Measurements from ENCODE around the gene LYL1. TPM values are rescaled to one million over a fixed set of nuclear protein-coding genes. Genes with fewer than 3 reads are reported as not detected.

LYL1 gene
- total RNA-seq, 2 experiments from 2014 or later, result 3.3 to 3.8 TPM

- ChIA-PET POLR2A (interaction anchor here (0.8 to 5.2 kb wide), 11 partner anchors 9 to 125 kb away, joined by 3 to 64 read pairs (median 8); partner anchors contain the start of genes IER2 and STX10), CTCF (interaction anchor here (0.8 to 4.0 kb wide), 5 partner anchors 13 to 152 kb away, joined by 4 to 28 read pairs (median 7); partner anchors contain the start of genes IER2 and STX10)
- Mint-ChIP-seq H3K27me3 (ENCODE audit: low read depth) (no peaks in the 10 kb centered on the region), H3K36me3 (ENCODE audit: low read depth) (peaks cover 12% of the 10 kb centered on the region), H3K4me1 (ENCODE audit: low read depth) (peaks cover 53% of the 10 kb centered on the region), H3K4me3 (peak within 1 kb of the TSS; percentile 97), H3K9me3 (ENCODE audit: insufficient read depth) (no peaks in the 10 kb centered on the region), H3K27ac (peak within 1 kb of the TSS; percentile 96)
- DNase-seq (peak; percentile 91), ATAC-seq (peak; percentile 85)
Measured at GRCh38 chr19:13117772-13118423, 15.2 kb upstream of the LYL1 start, which contains the start of gene NACC1. Gene NACC1 (plus strand): TSS chr19:13118264. CDS start chr19:13135208, 16,944 bp downstream.

- no peak for DNase-seq
- Mint-ChIP-seq H3K9me3 (ENCODE audit: insufficient read depth) (no peaks in the 10 kb centered on the region), H3K4me3 (peak overlapping the region; percentile 97), H3K27me3 (ENCODE audit: low read depth) (no peaks in the 10 kb centered on the region), H3K27ac (peak overlapping the region; percentile 96), H3K36me3 (ENCODE audit: low read depth) (peaks cover 15% of the 10 kb centered on the region), H3K4me1 (ENCODE audit: low read depth) (peaks cover 48% of the 10 kb centered on the region)
- CTCF ChIA-PET, result interaction anchor here (0.8 to 4.0 kb wide), 5 partner anchors 12 to 151 kb away, joined by 4 to 28 read pairs (median 7); partner anchors contain the start of genes IER2 and STX10
- POLR2A ChIA-PET, result interaction anchor here (0.8 to 5.2 kb wide), 9 partner anchors 10 to 91 kb away, joined by 3 to 64 read pairs (median 9); partner anchors contain the start of genes IER2 and STX10
- ATAC-seq, result peak; percentile 17
Measured at GRCh38 chr19:13117176-13117771, 14.6 kb upstream of the LYL1 start.

- ATAC-seq (peak; percentile 65), DNase-seq (peak; percentile 95)
- peak within 1 kb of the TSS; percentile 96 for H3K27ac Mint-ChIP-seq
- ChIA-PET POLR2A (interaction anchor here (1.2 to 5.2 kb wide), 7 partner anchors 12 to 47 kb away, joined by 4 to 64 read pairs (median 11); partner anchors contain the start of genes IER2 and STX10), CTCF (interaction anchor here (2.0 to 4.0 kb wide), 3 partner anchors 12 to 151 kb away, joined by 7 to 28 read pairs (median 8); partner anchors contain the start of genes IER2 and STX10)
- H3K4me1 Mint-ChIP-seq (ENCODE audit: low read depth), result peaks cover 42% of the 10 kb centered on the region
- H3K27me3 Mint-ChIP-seq (ENCODE audit: low read depth), result no peaks in the 10 kb centered on the region
- H3K9me3 Mint-ChIP-seq (ENCODE audit: insufficient read depth), result no peaks in the 10 kb centered on the region
- peak within 1 kb of the TSS; percentile 97 for H3K4me3 Mint-ChIP-seq
- H3K36me3 Mint-ChIP-seq (ENCODE audit: low read depth), result peaks cover 14% of the 10 kb centered on the region
Measured at GRCh38 chr19:13116282-13117175, 13.9 kb upstream of the LYL1 start, which contains the start of gene TRMT1. Gene TRMT1 (minus strand): TSS chr19:13116740. CDS start chr19:13116399, 341 bp downstream.

DNA sequence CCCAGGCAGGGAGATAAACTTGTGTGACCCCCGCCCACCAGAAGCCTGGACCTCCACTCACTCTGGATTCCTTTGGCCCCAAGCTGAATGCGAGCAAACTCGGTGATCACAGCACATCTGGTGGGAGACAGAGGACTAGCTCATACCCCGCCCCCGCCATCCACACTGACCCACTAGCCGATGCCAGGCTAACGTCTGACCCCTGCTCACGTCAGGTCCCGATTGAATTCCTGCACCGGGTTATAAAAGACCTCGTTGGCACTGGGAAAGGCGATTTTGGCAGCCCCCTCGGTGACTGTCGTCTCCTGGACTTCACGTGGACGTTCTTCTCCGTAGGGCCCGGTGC lies 13.3 kb upstream of the LYL1 start:
- Mint-ChIP-seq H3K27me3 (ENCODE audit: low read depth) (no peaks in the 10 kb centered on the region), H3K4me3 (peak overlapping the region; percentile 97), H3K4me1 (ENCODE audit: low read depth) (peaks cover 37% of the 10 kb centered on the region), H3K27ac (peak overlapping the region; percentile 96), H3K9me3 (ENCODE audit: insufficient read depth) (no peaks in the 10 kb centered on the region), H3K36me3 (ENCODE audit: low read depth) (peaks cover 14% of the 10 kb centered on the region)
- CTCF ChIA-PET, result interaction anchor here (4.0 kb wide), 1 partner anchor 11 kb away, joined by 28 read pairs; no protein-coding TSS in a partner anchor
- POLR2A ChIA-PET, result interaction anchor here (1.5 to 5.2 kb wide), 3 partner anchors 11 to 39 kb away, joined by 5 to 64 read pairs (median 13); no protein-coding TSS in a partner anchor
- no peak for ATAC-seq
- DNase-seq, result no peak

DNA sequence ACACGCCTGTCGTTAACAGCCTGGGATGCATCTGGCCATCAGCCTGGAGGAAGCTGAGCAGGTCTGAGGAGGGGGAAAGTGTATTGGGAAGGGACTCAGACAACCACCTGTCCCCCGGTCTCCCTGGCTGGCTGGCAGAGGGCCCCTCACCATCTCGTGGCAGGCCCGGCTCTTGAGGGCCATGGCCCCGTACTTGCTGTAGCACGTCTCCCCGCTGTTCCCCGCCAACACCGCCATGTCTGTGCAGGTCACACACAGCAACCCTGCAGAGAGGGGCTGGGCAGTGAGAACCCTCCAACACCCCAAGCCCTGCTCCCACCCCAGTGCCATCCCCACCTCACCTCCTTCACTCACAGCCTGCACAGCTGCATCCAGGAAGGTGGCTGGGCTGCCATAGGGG lies 9.9 kb upstream of the LYL1 start:
- peaks cover 21% of the 10 kb centered on the region for H3K4me1 Mint-ChIP-seq (ENCODE audit: low read depth)

GRCh38 chr19:13110099-13110610 lies 7.5 kb upstream of the LYL1 start:
- Mint-ChIP-seq H3K27me3 (ENCODE audit: low read depth) (no peaks in the 10 kb centered on the region), H3K4me3 (no peak overlapping the region), H3K4me1 (ENCODE audit: low read depth) (peaks cover 13% of the 10 kb centered on the region), H3K36me3 (ENCODE audit: low read depth) (peaks cover 14% of the 10 kb centered on the region), H3K27ac (no peak overlapping the region), H3K9me3 (ENCODE audit: insufficient read depth) (no peaks in the 10 kb centered on the region)
- no peak for DNase-seq
- POLR2A ChIA-PET, result interaction anchor here (1.3 kb wide), 1 partner anchor 10 kb away, joined by 3 read pairs; no protein-coding TSS in a partner anchor
- no peak for ATAC-seq
- CTCF ChIA-PET, result no interaction called here

More for the DNA sequence above, 9.9 kb upstream of the LYL1 start:
- H3K36me3 Mint-ChIP-seq (ENCODE audit: low read depth), result peaks cover 15% of the 10 kb centered on the region
- H3K27ac Mint-ChIP-seq, result no peak overlapping the region
- H3K4me3 Mint-ChIP-seq, result no peak overlapping the region
- H3K27me3 Mint-ChIP-seq (ENCODE audit: low read depth), result no peaks in the 10 kb centered on the region
- DNase-seq (no peak), ATAC-seq (no peak)
- ChIA-PET CTCF (no interaction called here), POLR2A (no interaction called here)
- no peaks in the 10 kb centered on the region for H3K9me3 Mint-ChIP-seq (ENCODE audit: insufficient read depth)

DNA sequence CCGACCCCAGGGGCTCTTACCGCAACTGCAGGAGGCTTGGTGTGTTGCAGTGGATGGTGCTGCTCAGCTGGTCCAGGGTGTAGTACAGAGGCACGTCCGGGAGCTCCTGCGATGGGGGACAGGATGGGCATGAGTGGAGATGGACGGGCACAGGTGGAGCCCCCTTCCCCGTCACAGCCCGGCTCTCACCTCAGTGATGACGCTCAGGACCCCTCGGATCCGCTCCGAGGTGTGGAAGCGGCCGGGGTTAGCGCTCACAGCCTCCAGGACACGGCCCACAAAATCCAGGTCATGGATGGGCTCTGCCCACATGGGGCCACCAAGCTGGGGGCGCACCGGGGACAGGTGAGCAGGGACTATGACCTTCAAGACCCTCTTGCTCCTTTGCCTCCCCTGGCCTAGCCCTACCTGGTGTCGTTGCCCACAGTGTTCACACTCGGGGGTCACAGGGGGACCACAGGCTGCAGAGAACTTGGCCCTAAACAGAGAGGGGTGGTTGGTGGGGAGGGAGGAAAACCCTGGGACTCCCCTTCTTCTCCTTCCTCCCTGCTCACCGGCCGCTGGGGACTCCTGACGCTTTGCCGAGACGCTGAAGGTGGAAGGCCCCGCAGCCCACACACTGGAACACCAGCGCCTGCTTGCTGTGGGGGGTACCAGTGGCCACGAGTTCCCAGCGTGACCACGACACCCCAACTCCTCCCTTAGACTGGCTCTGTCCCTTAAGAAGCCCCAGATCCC lies 6.9 kb upstream of the LYL1 start:
- H3K36me3 Mint-ChIP-seq (ENCODE audit: low read depth), result peaks cover 14% of the 10 kb centered on the region
- H3K27me3 Mint-ChIP-seq (ENCODE audit: low read depth), result no peaks in the 10 kb centered on the region
- POLR2A ChIA-PET, result no interaction called here
- H3K9me3 Mint-ChIP-seq (ENCODE audit: insufficient read depth), result no peaks in the 10 kb centered on the region
- H3K4me1 Mint-ChIP-seq (ENCODE audit: low read depth), result peaks cover 9% of the 10 kb centered on the region
- H3K27ac Mint-ChIP-seq, result no peak overlapping the region
- CTCF ChIA-PET, result no interaction called here
- no peak overlapping the region for H3K4me3 Mint-ChIP-seq
- ATAC-seq (no peak), DNase-seq (no peak)

DNA sequence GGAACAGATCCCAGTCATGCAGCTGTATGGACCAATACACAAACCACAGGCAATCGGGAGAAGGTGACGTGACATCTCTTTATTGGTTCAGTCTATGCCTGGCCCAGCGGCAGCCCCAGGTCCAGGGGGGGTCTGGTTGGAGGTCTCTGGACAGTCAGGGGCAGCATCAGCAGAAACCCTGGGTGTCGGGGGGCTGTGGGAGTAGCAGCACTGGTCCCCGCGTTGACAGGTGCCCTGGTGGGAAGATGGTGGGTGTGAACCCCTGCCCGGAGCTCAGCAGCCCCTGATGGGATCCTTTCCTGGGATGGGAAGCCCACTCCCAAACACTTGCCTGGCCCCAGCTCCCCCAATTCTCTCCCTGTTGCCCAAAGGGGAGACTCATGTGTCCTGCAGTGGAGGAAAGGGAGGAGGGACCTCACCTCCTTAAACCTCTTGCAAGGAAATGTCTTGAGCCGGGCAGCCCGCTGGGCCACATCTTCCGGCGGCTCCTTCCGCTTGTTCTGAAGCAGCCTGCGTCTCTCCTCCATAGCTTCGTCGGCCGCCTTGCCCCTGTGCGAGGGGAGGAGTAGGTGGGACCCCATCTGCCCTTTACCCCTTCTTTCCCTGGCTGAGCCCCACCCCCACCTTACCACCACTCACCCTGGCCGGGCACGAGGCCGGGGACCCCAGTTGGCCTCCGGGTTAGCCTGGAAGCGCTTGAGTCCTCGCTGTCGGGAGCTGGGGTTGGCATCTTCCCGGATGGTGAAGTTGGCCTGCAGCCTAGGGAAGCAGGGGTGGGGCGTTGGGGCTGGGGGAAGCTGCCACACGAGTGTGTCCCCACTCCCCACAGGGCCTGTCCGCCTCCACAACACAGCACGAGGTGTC lies 2.4 kb upstream of the LYL1 start:
- DNase-seq (peak; percentile 67), ATAC-seq (peak; percentile 37)
- ChIA-PET CTCF (interaction anchor here (1.0 to 3.1 kb wide), 24 partner anchors 11 to 220 kb away, joined by 3 to 28 read pairs (median 4); partner anchors contain the start of genes IER2, NACC1, STX10 and TRMT1), POLR2A (interaction anchor here (0.5 to 2.9 kb wide), 11 partner anchors 10 to 292 kb away, joined by 3 to 21 read pairs (median 4); partner anchors contain the start of genes FARSA, NACC1, SYCE2 and TRMT1)
- Mint-ChIP-seq H3K4me3 (peak overlapping the region; percentile 80), H3K27ac (peak overlapping the region; percentile 86), H3K9me3 (ENCODE audit: insufficient read depth) (no peaks in the 10 kb centered on the region), H3K36me3 (ENCODE audit: low read depth) (peaks cover 12% of the 10 kb centered on the region), H3K27me3 (ENCODE audit: low read depth) (no peaks in the 10 kb centered on the region), H3K4me1 (ENCODE audit: low read depth) (peaks cover 32% of the 10 kb centered on the region)

- Mint-ChIP-seq H3K36me3 (ENCODE audit: low read depth) (peaks cover 13% of the 10 kb centered on the region), H3K4me1 (ENCODE audit: low read depth) (peaks cover 36% of the 10 kb centered on the region), H3K4me3 (peak overlapping the region; percentile 80), H3K27me3 (ENCODE audit: low read depth) (no peaks in the 10 kb centered on the region), H3K27ac (peak overlapping the region; percentile 86), H3K9me3 (ENCODE audit: insufficient read depth) (no peaks in the 10 kb centered on the region)
- ChIA-PET CTCF (interaction anchor here (0.7 to 3.1 kb wide), 24 partner anchors 10 to 219 kb away, joined by 3 to 28 read pairs (median 4); partner anchors contain the start of genes IER2, NACC1, STX10 and TRMT1), POLR2A (interaction anchor here (0.5 to 2.9 kb wide), 11 partner anchors 9 to 291 kb away, joined by 3 to 21 read pairs (median 4); partner anchors contain the start of genes FARSA, NACC1, SYCE2 and TRMT1)
- ATAC-seq (peak; percentile 55), DNase-seq (peak; percentile 75)
Measured at GRCh38 chr19:13104360-13104847, 1.7 kb upstream of the LYL1 start.

Measured in activated CD8-positive, alpha-beta T cell treated with anti-CD3 and anti-CD28 coated beads, Interleukin-2, amount 10 ng/mL, durations not matched to agents 7 days and 5 days (primary cell).